Osteocyte (in vitro differentiated cells): ENCODE data around the gene CAPN10. TPM values are rescaled to one million over a fixed set of nuclear protein-coding genes. Genes with fewer than 3 reads are reported as not detected.
A peak's percentile ranks its signal among the peaks of the same experiment; 100 is the strongest.

ENCODE experiments used
- DNase-seq: peaks from one replicate; pipeline ENCODE4 v3.0.0; 2021; ENCODE audit warnings: mixed read lengths; ENCODE audit not compliant: unreplicated experiment; ENCODE audit errors: extremely low spot score
- H3K27ac Mint-ChIP-seq: one replicate; pipeline ENCODE4 v1.8.0; 2021; ENCODE audit warnings: mild to moderate bottlenecking, mixed read lengths; ENCODE audit not compliant: unreplicated experiment
- H3K27me3 Mint-ChIP-seq: one replicate; pipeline ENCODE4 v1.8.0; 2021; ENCODE audit warnings: mixed read lengths; ENCODE audit not compliant: unreplicated experiment
- H3K36me3 Mint-ChIP-seq: one replicate; pipeline ENCODE4 v1.8.0; 2021; ENCODE audit warnings: mixed read lengths; ENCODE audit not compliant: unreplicated experiment
- H3K4me1 Mint-ChIP-seq: one replicate; pipeline ENCODE4 v1.8.0; 2021; ENCODE audit warnings: mixed read lengths; ENCODE audit not compliant: unreplicated experiment
- H3K4me3 Mint-ChIP-seq: one replicate; pipeline ENCODE4 v1.8.0; 2021; ENCODE audit warnings: mild to moderate bottlenecking, moderate library complexity, mixed read lengths; ENCODE audit not compliant: unreplicated experiment
- H3K9me3 Mint-ChIP-seq: one replicate; pipeline ENCODE4 v1.8.0; 2021; ENCODE audit warnings: mixed read lengths; ENCODE audit not compliant: unreplicated experiment
- CTCF ChIP-seq: fragments of 200-600 bp; sonication (generic); IDR thresholded peaks from 2 replicates; pipeline ENCODE4 v1.5.0; 2021; ENCODE audit warnings: antibody characterized with exemption, mild to moderate bottlenecking, moderate library complexity
- total RNA-seq: library from RNA; stranded (reverse); gene quantifications from 2 replicates; pipeline ENCODE4 v1.2.1, GENCODE V29; 2021

CAPN10 gene
- total RNA-seq, 1 donor from 2014 or later, result 37.7 TPM

DNA sequence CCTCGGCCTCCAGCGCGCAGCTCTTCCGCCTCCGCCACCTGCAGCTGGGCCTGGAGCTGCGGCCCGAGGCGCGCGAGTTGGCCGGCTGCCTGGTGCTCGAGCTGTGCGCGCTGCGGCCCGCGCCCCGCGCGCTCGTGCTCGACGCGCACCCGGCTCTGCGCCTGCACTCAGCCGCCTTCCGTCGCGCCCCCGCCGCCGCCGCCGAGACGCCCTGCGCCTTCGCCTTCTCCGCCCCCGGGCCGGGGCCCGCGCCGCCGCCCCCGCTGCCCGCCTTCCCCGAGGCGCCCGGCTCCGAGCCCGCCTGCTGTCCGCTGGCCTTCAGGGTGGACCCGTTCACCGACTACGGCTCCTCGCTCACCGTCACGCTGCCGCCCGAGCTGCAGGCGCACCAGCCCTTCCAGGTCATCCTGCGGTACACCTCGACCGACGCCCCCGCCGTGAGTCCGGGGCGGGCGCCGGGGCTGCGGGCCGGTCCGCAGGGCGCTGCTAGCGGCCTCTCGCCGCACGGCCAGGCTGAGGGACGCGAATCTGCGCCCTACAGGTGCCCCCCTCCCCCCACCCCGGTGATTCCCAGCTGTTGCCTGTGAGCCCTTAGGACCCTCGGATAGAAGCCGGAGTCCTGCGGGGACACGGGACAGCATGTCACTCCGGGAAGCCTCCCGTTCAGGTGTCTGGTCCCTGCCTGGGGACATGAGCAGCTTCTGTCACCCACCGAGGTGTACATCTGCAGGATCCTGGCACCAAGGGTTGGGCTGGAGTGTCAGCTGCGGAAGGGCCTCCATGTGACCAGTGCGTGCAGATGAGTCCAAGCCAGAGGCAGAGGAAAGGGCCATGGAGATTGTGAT lies 17.6 kb upstream of the CAPN10 start:
- Mint-ChIP-seq H3K4me1 (peaks cover 39% of the 10 kb centered on the region), H3K4me3 (peak overlapping the region; percentile 74), H3K27me3 (no peaks in the 10 kb centered on the region), H3K36me3 (no peaks in the 10 kb centered on the region), H3K27ac (peak overlapping the region; percentile 59), H3K9me3 (no peaks in the 10 kb centered on the region)
- TF ChIP-seq CTCF, result no peak
- peak; percentile 84 for DNase-seq

GRCh38 chr2:240569523-240569997 lies 17.0 kb upstream of the CAPN10 start:
- Mint-ChIP-seq H3K4me3 (peak overlapping the region; percentile 64), H3K9me3 (no peaks in the 10 kb centered on the region), H3K27ac (no peak overlapping the region), H3K36me3 (no peaks in the 10 kb centered on the region), H3K27me3 (no peaks in the 10 kb centered on the region), H3K4me1 (peaks cover 39% of the 10 kb centered on the region)
- no peak for DNase-seq
- TF ChIP-seq CTCF, result no peak

GRCh38 chr2:240569998-240570530 lies 16.5 kb upstream of the CAPN10 start:
- no peaks in the 10 kb centered on the region for H3K27me3 Mint-ChIP-seq
- no peak for DNase-seq
- H3K27ac Mint-ChIP-seq, result no peak overlapping the region
- peaks cover 39% of the 10 kb centered on the region for H3K4me1 Mint-ChIP-seq
- H3K4me3 Mint-ChIP-seq, result no peak overlapping the region
- no peak for TF ChIP-seq CTCF
- no peaks in the 10 kb centered on the region for H3K9me3 Mint-ChIP-seq
- H3K36me3 Mint-ChIP-seq, result no peaks in the 10 kb centered on the region

DNA sequence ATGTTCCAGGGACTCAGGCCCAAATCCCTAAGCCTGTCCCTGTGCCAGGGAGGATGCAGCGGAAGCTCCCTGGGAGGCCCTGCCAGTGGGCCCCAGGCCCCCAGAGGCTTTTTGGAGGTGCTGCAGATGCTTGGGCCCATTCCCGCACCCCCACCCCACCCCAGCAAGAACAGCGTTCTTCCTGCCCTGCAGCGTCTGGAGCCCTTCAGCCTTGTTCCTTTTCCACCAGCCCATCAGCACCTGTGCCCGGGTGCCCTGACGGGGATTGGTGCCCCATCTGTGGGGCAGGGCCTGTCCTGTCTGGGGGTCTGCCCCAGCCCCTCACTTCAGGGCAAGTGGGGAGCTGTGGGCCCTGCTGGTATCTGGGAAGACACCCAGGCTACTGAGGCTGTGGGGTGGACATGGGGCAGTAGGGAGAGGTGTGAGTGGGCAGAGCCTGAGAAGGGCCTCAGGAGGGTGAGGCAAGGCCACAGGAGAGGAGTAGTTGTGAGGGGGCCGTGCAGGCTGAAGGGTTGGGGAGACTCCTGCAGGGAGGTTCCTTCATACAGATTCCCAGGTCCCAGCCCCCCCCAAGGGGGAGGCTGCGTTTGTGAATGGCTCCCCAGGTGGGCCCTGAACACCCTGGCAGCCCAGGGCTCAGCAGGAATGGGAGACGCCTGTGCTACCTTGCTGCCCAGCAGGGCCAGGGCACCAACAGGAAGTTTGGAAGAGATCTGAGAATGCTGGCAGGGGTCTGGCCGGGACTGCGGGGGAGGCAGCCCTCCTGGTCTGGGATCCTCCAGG lies 15.8 kb upstream of the CAPN10 start:
- no peak overlapping the region for H3K4me3 Mint-ChIP-seq
- TF ChIP-seq CTCF, result no peak
- no peak overlapping the region for H3K27ac Mint-ChIP-seq
- H3K9me3 Mint-ChIP-seq, result no peaks in the 10 kb centered on the region
- no peak for DNase-seq
- H3K36me3 Mint-ChIP-seq, result no peaks in the 10 kb centered on the region
- peaks cover 37% of the 10 kb centered on the region for H3K4me1 Mint-ChIP-seq
- no peaks in the 10 kb centered on the region for H3K27me3 Mint-ChIP-seq
